B cell (primary cell): ENCODE measurements around the gene TOR1A. TPM values are rescaled to one million over a fixed set of nuclear protein-coding genes. Genes with fewer than 3 reads are reported as not detected.

ENCODE experiments used
- ATAC-seq: fragments of 200-7000 bp; cut with Tn5 transposase; one replicate; pipeline ENCODE4 v1.10.0; 2021; ENCODE audit warnings: low read depth, mild to moderate bottlenecking, moderate number of reproducible peaks, moderate library complexity
- CTCF ChIA-PET: fragments of 350-600 bp; sonication (Branson Sonifier 250); formaldehyde crosslinking; loops from one replicate; lab custom pipeline; 2021; ENCODE audit warnings: antibody characterized with exemption, inconsistent platforms; lab: Charles Lee
- POLR2A ChIA-PET: fragments of 350-600 bp; sonication (Branson Sonifier 250); formaldehyde crosslinking; loops from one replicate; lab custom pipeline; 2021; ENCODE audit warnings: antibody characterized with exemption; lab: Charles Lee
- DNase-seq: peaks from one replicate; pipeline ENCODE4 v3.0.0; 2013
- H2AFZ ChIP-seq: 2 replicates; pipeline ENCODE4 v1.6.1; 2012; ENCODE audit warnings: mild to moderate bottlenecking, low read depth, low read length; ENCODE audit not compliant: insufficient read depth, poor library complexity, severe bottlenecking
- H3K27ac ChIP-seq, 2 donors: 1 replicate in 1 of 2; 2 replicates in 1 of 2; pipeline ENCODE4 v1.5.1; 2012 to 2013; ENCODE audit warnings: low read length in 2 of 2, mild to moderate bottlenecking in 2 of 2, moderate library complexity in 1 of 2
- H3K27me3 ChIP-seq, 4 experiments: fragments of 200-600 bp in 1 of 4; sonication (generic) in 1 of 4; replicated peaks in 1 of 4; 1 replicate in 2 of 4; 2 replicates in 2 of 4; pipeline versions ENCODE4 v1.6.1 to v1.7.0; 2013 to 2016; ENCODE audit warnings: low read length in 3 of 4, mild to moderate bottlenecking in 2 of 4, mixed read lengths in 1 of 4, moderate library complexity in 1 of 4; ENCODE audit not compliant: insufficient read depth in 4 of 4, control insufficient read depth in 3 of 4; ENCODE audit errors: control extremely low read depth in 1 of 4
- H3K36me3 ChIP-seq, 2 experiments: replicated peaks in 1 of 2; 1 replicate in 1 of 2; 2 replicates in 1 of 2; pipeline versions ENCODE4 v1.6.1 to v1.7.1; 2013; ENCODE audit warnings: low read length in 1 of 2; ENCODE audit not compliant: insufficient read depth in 2 of 2, control insufficient read depth in 1 of 2; ENCODE audit errors: control extremely low read depth in 1 of 2, extremely low read depth in 1 of 2
- H3K4me1 ChIP-seq, 2 donors: fragments of 200-600 bp in 1 of 2; sonication (generic) in 1 of 2; 1 replicate in 1 of 2; 2 replicates in 1 of 2; pipeline versions ENCODE4 v1.5.1 to v1.6.1; 2013 to 2017; ENCODE audit warnings: low read length in 2 of 2; ENCODE audit not compliant: control insufficient read depth in 2 of 2, insufficient read depth in 2 of 2
- H3K4me2 ChIP-seq: replicated peaks from 2 replicates; pipeline ENCODE3; 2012; ENCODE audit warnings: mild to moderate bottlenecking, low read depth, low read length; ENCODE audit not compliant: poor library complexity, severe bottlenecking
- H3K4me3 ChIP-seq, 5 experiments: fragments of 200-600 bp in 1 of 5; sonication (generic) in 1 of 5; 1 replicate in 3 of 5; 2 replicates in 2 of 5; pipeline versions ENCODE4 v1.5.1 to v1.7.0; 2011 to 2016; ENCODE audit warnings: low read length in 4 of 5, mild to moderate bottlenecking in 4 of 5, low read depth in 2 of 5, control low read depth in 1 of 5, moderate library complexity in 1 of 5; ENCODE audit not compliant: insufficient read depth in 1 of 5; ENCODE audit errors: control extremely low read depth in 1 of 5, extremely low read depth in 1 of 5
- H3K79me2 ChIP-seq: fragments of 200-600 bp; sonication (generic); one replicate; pipeline ENCODE4 v1.6.0; 2016; ENCODE audit warnings: low read length; ENCODE audit not compliant: control insufficient read depth, insufficient read depth
- H3K9ac ChIP-seq: fragments of 200-600 bp; sonication (generic); 2 replicates; pipeline ENCODE4 v1.6.1; 2017; ENCODE audit warnings: mild to moderate bottlenecking, low read length, moderate library complexity
- H3K9me3 ChIP-seq, 3 donors: one replicate each; pipeline versions ENCODE4 v1.6.1 to v1.7.1; 2013; ENCODE audit warnings: low read length in 2 of 3; ENCODE audit not compliant: control insufficient read depth in 2 of 3, insufficient read depth in 1 of 3; ENCODE audit errors: control extremely low read depth in 1 of 3
- H4K20me1 ChIP-seq: 2 replicates; pipeline ENCODE4 v1.6.0; 2012; ENCODE audit warnings: mild to moderate bottlenecking, low read length; ENCODE audit not compliant: insufficient read depth, control insufficient read depth, poor library complexity, severe bottlenecking
- H3K27ac Mint-ChIP-seq: one replicate; pipeline ENCODE4 v1.8.0; 2021; ENCODE audit warnings: mixed read lengths
- H3K27me3 Mint-ChIP-seq: one replicate; pipeline ENCODE4 v1.8.0; 2021; ENCODE audit warnings: mixed read lengths
- H3K4me1 Mint-ChIP-seq: one replicate; pipeline ENCODE4 v1.8.0; 2021; ENCODE audit warnings: mixed read lengths
- H3K4me3 Mint-ChIP-seq: one replicate; pipeline ENCODE4 v1.8.0; 2021; ENCODE audit warnings: mixed read lengths
- H3K9me3 Mint-ChIP-seq: one replicate; pipeline ENCODE4 v1.8.0; 2022; ENCODE audit warnings: mixed read lengths; ENCODE audit not compliant: insufficient read depth
- CTCF ChIP-seq: fragments of 200-600 bp; IDR thresholded peaks from one replicate; pipeline ENCODE4 v1.8.0; 2022; ENCODE audit warnings: antibody characterized with exemption, mild to moderate bottlenecking
- EZH2 ChIP-seq: IDR thresholded peaks from 2 replicates; pipeline ENCODE4 v1.6.1; 2012; ENCODE audit warnings: borderline replicate concordance, low read depth, mild to moderate bottlenecking, moderate library complexity, low read length; ENCODE audit not compliant: insufficient read depth, poor library complexity, severe bottlenecking
- WGBS: methylation state at CpG from one replicate; pipeline ENCODE4 v1.1.5; 2013; ENCODE audit warnings: missing lambda C conversion rate; ENCODE audit not compliant: insufficient coverage; 5-methylcytosine and 5-hydroxymethylcytosine counted together
- intact Hi-C: fragments of 100-400 bp; cut with micrococcal nuclease; formaldehyde crosslinking; loops from one replicate; pipeline ENCODE4 v1.10.0; 2022
- polyA plus RNA-seq: library from polyadenylated mRNA; depleted of rRNA; stranded (reverse); fragments of >200 nt; gene quantifications from 2 replicates; pipeline ENCODE4 v1.2.3, GENCODE V29; 2012
- total RNA-seq, 2 donors: library from RNA; stranded (reverse); fragments of 120-200 nt in 1 of 2; gene quantifications; 1 replicate in 1 of 2; 2 replicates in 1 of 2; pipeline versions ENCODE4 v1.2.3 to v1.2.4, GENCODE V29; 2013 to 2022

The TOR1A gene
- total and polyA plus RNA-seq, 2 donors (not counting 1 experiment from before 2014, with no cell fraction given): 28.6 to 30.3 TPM

- ATAC-seq: no peak
- WGBS: 76% methylated on average over 2 of the region's 2 CpGs
- Histone ChIP-seq H3K27me3 (peaks cover 0 to 35% (median 7%) of the 10 kb centered on the region in 4 experiments), H3K36me3 (no peaks in the 10 kb centered on the region), H3K9ac (no peak overlapping the region), H3K79me2 (no peaks in the 10 kb centered on the region), H3K27ac (no peak overlapping the region), H2AFZ (no peak overlapping the region), H3K9me3 (no peaks in the 10 kb centered on the region), H3K4me2 (no peak overlapping the region), H3K4me3 (no peak overlapping the region), H3K4me1 (no peaks in the 10 kb centered on the region), H4K20me1 (no peaks in the 10 kb centered on the region)
- Mint-ChIP-seq H3K4me3 (no peak overlapping the region), H3K27me3 (peaks cover 22% of the 10 kb centered on the region), H3K4me1 (no peaks in the 10 kb centered on the region), H3K27ac (no peak overlapping the region), H3K9me3 (no peaks in the 10 kb centered on the region)
- intact Hi-C loops: no loop called here
- no peak for DNase-seq
- no peak for TF ChIP-seq CTCF
- TF ChIP-seq EZH2: no peak
- POLR2A ChIA-PET: no interaction called here
- CTCF ChIA-PET: no interaction called here
Measured at GRCh38 chr9:129775448-129775798, 48.5 kb downstream of the TOR1A start.

- no peaks in the 10 kb centered on the region for H3K4me1 Mint-ChIP-seq
- H2AFZ ChIP-seq: no peak overlapping the region
- peaks cover 22% of the 10 kb centered on the region for H3K27me3 Mint-ChIP-seq
- CTCF ChIA-PET: no interaction called here
- no peaks in the 10 kb centered on the region for H3K9me3 Mint-ChIP-seq
- no peaks in the 10 kb centered on the region for H3K79me2 ChIP-seq
- no peak overlapping the region for H3K9ac ChIP-seq
- no peak overlapping the region for H3K27ac Mint-ChIP-seq
- H3K27me3 ChIP-seq: peaks cover 0 to 35% (median 7%) of the 10 kb centered on the region in 4 experiments
- H3K36me3 ChIP-seq: no peaks in the 10 kb centered on the region
- no peaks in the 10 kb centered on the region for H4K20me1 ChIP-seq
- no peak overlapping the region for H3K4me2 ChIP-seq
- H3K27ac ChIP-seq: no peak overlapping the region
- no peaks in the 10 kb centered on the region for H3K4me1 ChIP-seq
- H3K4me3 ChIP-seq: no peak overlapping the region
- 84% methylated on average over 20 of the region's 20 CpGs for WGBS
- intact Hi-C loops: no loop called here
- ATAC-seq (no peak), DNase-seq (no peak)
- POLR2A ChIA-PET: no interaction called here
- TF ChIP-seq CTCF: no peak
- no peaks in the 10 kb centered on the region for H3K9me3 ChIP-seq
- H3K4me3 Mint-ChIP-seq: no peak overlapping the region
Measured at GRCh38 chr9:129774791-129775447, 49.0 kb downstream of the TOR1A start.
